ENCODE data around the gene VAMP8. TPM values are rescaled to one million over a fixed set of nuclear protein-coding genes. Genes with fewer than 3 reads are reported as not detected.
"Not testable (repeated sequence)": the region's sequence is repeated elsewhere in the genome, so short reads cannot be mapped to it uniquely, and the experiment has no call there.

The VAMP8 gene
- polyA plus RNA-seq, 2 of the 4 experiments (the other 2 are of a cell fraction), result 18.5 to 41.1 TPM

- 15% methylated on average over 4 of the region's 4 CpGs for WGBS (ENCODE audit: missing lambda C conversion rate)
- DNase-seq (ENCODE audit: low read depth in 1 of 2, low spot score in 1 of 2), result no peak
- peak overlapping the region; percentile 98 for H3K4me3 ChIP-seq
- CTCF ChIA-PET, result interaction anchor here (1.5 to 35.5 kb wide), 6 partner anchors 11 to 150 kb away, joined by 4 to 1185 read pairs (median 75); partner anchors contain the start of genes CAPG and SH2D6
- peaks cover 63% of the 10 kb centered on the region for H3K4me1 ChIP-seq
- peak overlapping the region; percentile 92 for H3K4me2 ChIP-seq
- TF ChIP-seq JUN (IDR thresholded peaks at IDR 0.05), result peak in 1 of 2 experiments; percentile 1; a peak in 2 of 5 replicates
- no peak for TF ChIP-seq HEYL (CRISPR knock-in tag; IDR thresholded peaks at IDR 0.05)
- peak overlapping the region; percentile 98 to 100; a peak in 5 of 6 replicates for H3K27ac ChIP-seq
- no peaks in the 10 kb centered on the region for H3K9me3 ChIP-seq
- no peak for FAIRE-seq
- ATAC-seq, result no peak
- POLR2A ChIA-PET, result interaction anchor here (3.2 to 8.8 kb wide), 4 partner anchors 10 to 187 kb away, joined by 25 to 261 read pairs (median 131); partner anchors contain the start of genes ELMOD3, RETSAT and SH2D6
Measured at GRCh38 chr2:85541262-85541661, 36.1 kb upstream of the VAMP8 start.

DNA sequence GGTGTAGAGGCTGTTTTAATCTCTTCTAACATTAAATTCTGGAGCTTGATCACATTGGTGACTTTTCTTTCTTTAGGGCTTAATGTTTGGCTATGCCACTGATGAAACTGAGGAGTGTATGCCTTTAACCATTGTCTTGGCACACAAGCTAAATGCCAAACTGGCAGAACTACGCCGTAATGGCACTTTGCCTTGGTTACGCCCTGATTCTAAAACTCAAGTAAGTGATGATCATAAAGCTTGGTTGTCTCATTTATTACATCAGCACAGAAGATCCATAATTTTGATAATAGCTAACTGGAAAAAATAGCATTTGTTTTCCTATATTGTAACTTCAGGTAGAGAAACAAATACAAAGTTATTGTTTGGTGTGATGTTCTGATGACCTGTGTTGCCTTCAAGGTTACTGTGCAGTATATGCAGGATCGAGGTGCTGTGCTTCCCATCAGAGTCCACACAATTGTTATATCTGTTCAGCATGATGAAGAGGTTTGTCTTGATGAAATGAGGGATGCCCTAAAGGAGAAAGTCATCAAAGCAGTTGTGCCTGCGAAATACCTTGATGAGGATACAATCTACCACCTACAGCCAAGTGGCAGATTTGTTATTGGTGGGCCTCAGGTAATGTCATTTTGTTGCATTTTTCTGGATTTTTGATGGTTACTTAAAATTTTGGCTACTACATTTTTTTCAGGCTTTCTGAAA is 35.5 kb upstream of the VAMP8 start:
- H3K4me3 ChIP-seq, result peak overlapping the region; percentile 98
- TF ChIP-seq CBX2 (IDR thresholded peaks at IDR 0.05; ENCODE audit: borderline replicate concordance, low read depth) (no peak), TP53 (CRISPR knock-in tag; IDR thresholded peaks at IDR 0.05) (no peak), MAZ (IDR thresholded peaks at IDR 0.05; ENCODE audit: borderline replicate concordance, low read depth, low read length) (no peak), RARB (CRISPR knock-in tag; IDR thresholded peaks at IDR 0.05) (peak; percentile 60; the same call in 1 of the 2 replicates), BCL3 (IDR thresholded peaks at IDR 0.05) (0 out of 3 replicates have a peak, but pooled peaks have one; percentile 23), JUN (IDR thresholded peaks at IDR 0.05) (peak in 1 of 2 experiments; percentile 76; a peak in 2 of 5 replicates), HOXA7 (CRISPR knock-in tag; IDR thresholded peaks at IDR 0.05) (no peak)
- ChIA-PET CTCF (interaction anchor here (1.4 to 35.5 kb wide), 5 partner anchors 11 to 151 kb away, joined by 3 to 1185 read pairs (median 145); partner anchors contain the start of genes CAPG and SH2D6), POLR2A (interaction anchor here (3.6 to 8.8 kb wide), 3 partner anchors 9 to 120 kb away, joined by 109 to 261 read pairs (median 153); partner anchors contain the start of gene SH2D6)
- ATAC-seq, result no peak
- no peak for FAIRE-seq
- peaks cover 63% of the 10 kb centered on the region for H3K4me1 ChIP-seq
- H3K27ac ChIP-seq, result peak overlapping the region; percentile 98 to 100; a peak in 4 of 6 replicates
- peak overlapping the region; percentile 92 for H3K4me2 ChIP-seq
- no peak for DNase-seq (ENCODE audit: low read depth in 1 of 2, low spot score in 1 of 2)
- no peaks in the 10 kb centered on the region for H3K9me3 ChIP-seq
- WGBS (ENCODE audit: missing lambda C conversion rate), result 28% methylated on average over 5 of the region's 5 CpGs

DNA sequence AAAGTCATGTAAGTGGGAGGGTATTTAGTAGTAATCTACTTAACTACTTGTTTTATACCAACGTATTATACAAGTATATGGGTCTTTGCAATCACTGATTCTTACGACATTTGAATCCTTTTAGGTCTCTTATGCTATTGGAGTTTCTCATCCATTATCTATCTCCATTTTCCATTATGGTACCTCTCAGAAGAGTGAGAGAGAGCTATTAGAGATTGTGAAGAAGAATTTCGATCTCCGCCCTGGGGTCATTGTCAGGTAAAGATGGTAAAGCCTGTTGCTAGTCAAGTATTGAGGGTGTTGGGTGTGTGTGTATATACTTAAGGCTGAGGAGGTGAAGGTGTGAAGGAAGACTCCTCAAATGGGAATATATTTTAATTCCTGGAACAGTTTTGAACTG is 34.6 kb upstream of the VAMP8 start:
- ATAC-seq (no peak), FAIRE-seq (no peak), DNase-seq (ENCODE audit: low read depth in 1 of 2, low spot score in 1 of 2) (no peak)
- H3K9me3 ChIP-seq, result no peaks in the 10 kb centered on the region
- whole genome bisulfite sequencing (ENCODE audit: missing lambda C conversion rate), result 71% methylated on average over 4 of the region's 4 CpGs
- H3K4me2 ChIP-seq, result peak overlapping the region; percentile 92
- ChIA-PET CTCF (interaction anchor here (1.4 to 35.5 kb wide), 3 partner anchors 10 to 152 kb away, joined by 3 to 1185 read pairs (median 183); partner anchors contain the start of genes CAPG and SH2D6), POLR2A (interaction anchor here (2.5 to 8.8 kb wide), 2 partner anchors 105 to 121 kb away, joined by 7 to 261 read pairs; partner anchors contain the start of gene SH2D6)
- TF ChIP-seq HOXA7 (CRISPR knock-in tag; IDR thresholded peaks at IDR 0.05) (peak; percentile 10; the same call in 1 of the 2 replicates), TP53 (CRISPR knock-in tag; IDR thresholded peaks at IDR 0.05) (0 out of 2 replicates have a peak, but pooled peaks have one; percentile 38), TFCP2L1 (CRISPR knock-in tag; IDR thresholded peaks at IDR 0.05) (peak; percentile 83), KDM5A (IDR thresholded peaks at IDR 0.05) (no peak)
- H3K27ac ChIP-seq, result no peak overlapping the region
- H3K4me3 ChIP-seq, result peak overlapping the region; percentile 98
- peaks cover 57% of the 10 kb centered on the region for H3K4me1 ChIP-seq

DNA sequence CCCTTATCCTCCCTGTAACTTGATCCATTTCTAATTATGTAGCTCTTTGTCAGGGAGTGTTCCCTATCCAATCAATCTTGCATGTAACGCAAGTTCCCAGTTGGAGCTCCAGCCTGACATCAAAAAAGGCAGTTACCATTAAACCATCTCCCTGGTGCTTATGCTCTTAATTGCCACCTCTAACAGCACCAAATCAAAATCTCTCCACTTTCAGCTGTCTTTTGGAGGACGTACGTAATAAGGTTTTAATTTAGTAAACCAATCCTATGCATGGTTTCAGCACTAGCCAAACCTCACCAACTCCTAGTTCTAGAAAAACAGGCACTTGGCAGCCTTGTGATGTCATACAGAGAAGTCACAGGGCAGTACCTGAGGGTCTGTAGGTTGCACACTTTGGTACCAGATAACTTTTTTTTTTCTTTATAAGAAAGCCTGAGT is 33.1 kb upstream of the VAMP8 start:
- peak overlapping the region; percentile 24 for H3K4me2 ChIP-seq
- ATAC-seq; H3K4me3 ChIP-seq; FAIRE-seq; DNase-seq (ENCODE audit: low read depth in 1 of 2, low spot score in 1 of 2); H3K9me3 ChIP-seq: not testable (repeated sequence)
- WGBS (ENCODE audit: missing lambda C conversion rate), result 83% methylated on average over 3 of the region's 3 CpGs
- CTCF ChIA-PET, result interaction anchor here (0.7 to 35.5 kb wide), 6 partner anchors 8 to 560 kb away, joined by 3 to 1185 read pairs (median 3); partner anchors contain the start of genes CAPG and SH2D6
- TF ChIP-seq POLR2AphosphoS2 (conservative IDR thresholded peaks at IDR 0.05; ENCODE audit: low read length) (peak; percentile 89; the same call in 1 of the 2 replicates), TFCP2L1 (CRISPR knock-in tag; IDR thresholded peaks at IDR 0.05) (0 out of 2 replicates have a peak, but pooled peaks have one; percentile 53)
- POLR2A ChIA-PET, result interaction anchor here (0.5 to 8.8 kb wide), 4 partner anchors 36 to 232 kb away, joined by 3 to 261 read pairs (median 6); partner anchors contain the start of gene SH2D6
- peaks cover 57% of the 10 kb centered on the region for H3K4me1 ChIP-seq
- H3K27ac ChIP-seq, result 0 out of 6 replicates have a peak overlapping the region, but pooled peaks of 1 of the 2 experiments have one; percentile 3

Data from A549 (cell line).